ENCODE measurements around the gene SRCIN1. TPM values are rescaled to one million over a fixed set of nuclear protein-coding genes. Genes with fewer than 3 reads are reported as not detected.
"Not testable (repeated sequence)": the region's sequence is repeated elsewhere in the genome, so short reads cannot be mapped to it uniquely, and the experiment has no call there.

Gene SRCIN1, protein sequence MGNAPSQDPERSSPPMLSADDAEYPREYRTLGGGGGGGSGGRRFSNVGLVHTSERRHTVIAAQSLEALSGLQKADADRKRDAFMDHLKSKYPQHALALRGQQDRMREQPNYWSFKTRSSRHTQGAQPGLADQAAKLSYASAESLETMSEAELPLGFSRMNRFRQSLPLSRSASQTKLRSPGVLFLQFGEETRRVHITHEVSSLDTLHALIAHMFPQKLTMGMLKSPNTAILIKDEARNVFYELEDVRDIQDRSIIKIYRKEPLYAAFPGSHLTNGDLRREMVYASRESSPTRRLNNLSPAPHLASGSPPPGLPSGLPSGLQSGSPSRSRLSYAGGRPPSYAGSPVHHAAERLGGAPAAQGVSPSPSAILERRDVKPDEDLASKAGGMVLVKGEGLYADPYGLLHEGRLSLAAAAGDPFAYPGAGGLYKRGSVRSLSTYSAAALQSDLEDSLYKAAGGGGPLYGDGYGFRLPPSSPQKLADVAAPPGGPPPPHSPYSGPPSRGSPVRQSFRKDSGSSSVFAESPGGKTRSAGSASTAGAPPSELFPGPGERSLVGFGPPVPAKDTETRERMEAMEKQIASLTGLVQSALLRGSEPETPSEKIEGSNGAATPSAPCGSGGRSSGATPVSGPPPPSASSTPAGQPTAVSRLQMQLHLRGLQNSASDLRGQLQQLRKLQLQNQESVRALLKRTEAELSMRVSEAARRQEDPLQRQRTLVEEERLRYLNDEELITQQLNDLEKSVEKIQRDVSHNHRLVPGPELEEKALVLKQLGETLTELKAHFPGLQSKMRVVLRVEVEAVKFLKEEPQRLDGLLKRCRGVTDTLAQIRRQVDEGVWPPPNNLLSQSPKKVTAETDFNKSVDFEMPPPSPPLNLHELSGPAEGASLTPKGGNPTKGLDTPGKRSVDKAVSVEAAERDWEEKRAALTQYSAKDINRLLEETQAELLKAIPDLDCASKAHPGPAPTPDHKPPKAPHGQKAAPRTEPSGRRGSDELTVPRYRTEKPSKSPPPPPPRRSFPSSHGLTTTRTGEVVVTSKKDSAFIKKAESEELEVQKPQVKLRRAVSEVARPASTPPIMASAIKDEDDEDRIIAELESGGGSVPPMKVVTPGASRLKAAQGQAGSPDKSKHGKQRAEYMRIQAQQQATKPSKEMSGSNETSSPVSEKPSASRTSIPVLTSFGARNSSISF
- total RNA-seq: 0.07 and 0.20 TPM in 2 replicates

DNA sequence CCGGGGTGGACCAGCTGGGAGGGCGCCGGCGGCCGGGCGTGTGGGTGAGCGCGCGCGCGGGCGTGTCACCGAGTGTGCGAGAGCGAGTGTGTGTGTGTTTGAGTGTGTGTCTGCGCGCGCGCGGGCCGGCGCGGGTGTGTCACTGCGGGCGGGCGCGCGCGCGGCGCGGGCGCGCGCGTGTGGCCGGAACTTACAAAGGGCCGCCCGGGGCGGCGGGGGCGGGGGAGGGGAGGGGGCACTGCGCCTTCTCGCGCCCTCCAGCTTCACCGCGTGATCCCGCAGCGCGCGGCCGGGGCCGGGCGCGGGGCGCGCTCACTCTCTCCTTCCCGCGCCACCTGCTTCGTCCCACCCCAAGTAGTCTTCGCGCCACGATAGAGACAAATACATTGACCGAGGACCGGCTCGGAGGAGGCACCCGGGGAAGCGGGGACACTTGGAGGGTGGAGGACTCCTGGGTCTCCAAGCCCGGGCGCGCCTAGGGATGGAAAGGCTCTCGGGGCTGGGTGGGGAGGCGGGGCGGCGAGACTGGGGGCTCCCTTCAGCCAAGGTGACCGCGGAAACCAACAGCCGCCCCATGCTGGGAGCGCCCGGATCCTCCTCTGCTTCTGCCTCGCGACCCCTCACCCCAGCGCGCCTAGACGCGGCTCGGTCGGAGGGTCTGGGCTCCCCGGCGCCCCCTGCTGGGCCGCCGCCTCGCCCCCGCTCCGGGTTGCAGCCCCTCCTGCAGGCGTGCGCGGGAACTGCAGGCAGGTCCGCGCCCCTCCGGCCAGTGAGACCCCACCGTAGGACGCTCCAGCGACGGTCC, at the start of gene SRCIN1:
TSS of gene SRCIN1 (minus strand) at position 112 of the 805 bp plus-strand sequence. CDS start 247 bp downstream, outside the sequence.
- no peak for DNase-seq (ENCODE audit: low read depth, low spot score)

DNA sequence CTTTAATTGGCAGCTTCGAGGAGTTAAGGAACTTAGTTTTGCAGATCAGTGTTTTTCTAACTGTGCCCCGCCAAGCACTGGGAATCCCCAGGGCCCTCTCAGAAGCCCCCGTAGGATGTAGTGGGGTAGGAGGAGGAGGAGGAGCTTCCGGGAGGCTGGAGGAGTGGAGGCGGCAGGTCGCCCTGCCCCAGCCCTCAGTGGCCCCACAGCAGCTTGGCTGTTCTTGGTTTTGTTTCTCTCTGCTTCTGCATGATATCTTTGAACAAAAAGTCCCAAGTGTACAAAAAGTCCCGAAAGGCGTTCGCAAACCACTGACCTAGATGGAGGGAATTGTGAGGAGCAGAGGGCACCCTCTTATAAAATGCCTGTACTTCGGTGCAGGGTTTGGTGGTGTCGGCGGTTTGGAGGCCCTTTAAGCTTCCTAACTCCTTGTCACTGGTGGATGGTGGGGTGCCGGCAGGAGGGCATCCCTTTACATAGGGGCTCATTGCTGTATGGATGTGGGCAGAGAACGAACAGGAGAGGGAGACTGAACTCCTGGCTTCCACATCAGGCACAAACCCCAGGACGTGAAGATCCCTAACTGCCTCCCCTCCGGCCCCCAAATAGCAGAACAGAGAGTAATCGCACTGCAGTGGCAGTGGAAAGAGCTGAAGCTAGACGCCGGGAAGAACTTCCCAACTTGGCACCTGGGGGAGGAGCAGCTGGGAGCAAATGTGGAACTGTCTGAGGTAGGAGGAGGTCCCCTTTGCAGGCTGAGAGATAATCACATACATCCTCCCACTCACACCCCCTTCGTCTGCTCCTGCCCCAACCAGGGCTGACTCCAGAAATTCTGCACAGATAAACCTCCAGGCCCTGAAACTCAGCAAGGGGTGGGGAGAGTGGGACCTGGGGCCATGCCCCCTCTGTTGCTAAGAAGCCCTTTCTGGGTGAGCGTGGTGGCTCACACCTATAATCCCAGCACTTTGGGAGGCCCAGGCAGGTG, 49.0 kb upstream of the SRCIN1 start:
- no peak for DNase-seq (ENCODE audit: low read depth, low spot score)

DNA sequence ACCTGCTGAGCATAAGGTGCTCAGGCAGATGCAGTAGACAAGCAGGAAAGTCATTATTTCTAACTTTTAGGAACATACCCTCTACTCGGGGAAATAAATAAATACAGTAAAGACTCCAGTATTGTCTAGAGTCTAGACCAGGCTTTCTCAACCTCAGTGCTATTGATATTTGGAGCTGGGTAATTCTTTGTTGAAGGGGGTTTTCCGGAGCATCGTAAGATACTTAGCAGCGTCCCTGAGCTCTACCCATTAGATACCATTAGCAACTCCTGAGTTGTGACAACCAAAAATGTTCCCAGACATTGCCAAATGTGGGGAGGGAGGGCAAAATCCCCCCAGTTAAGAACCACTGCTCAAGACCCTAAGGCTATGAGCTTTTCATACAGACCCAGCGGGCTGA, 47.9 kb upstream of the SRCIN1 start:
- no peak for DNase-seq (ENCODE audit: low read depth, low spot score)

DNA sequence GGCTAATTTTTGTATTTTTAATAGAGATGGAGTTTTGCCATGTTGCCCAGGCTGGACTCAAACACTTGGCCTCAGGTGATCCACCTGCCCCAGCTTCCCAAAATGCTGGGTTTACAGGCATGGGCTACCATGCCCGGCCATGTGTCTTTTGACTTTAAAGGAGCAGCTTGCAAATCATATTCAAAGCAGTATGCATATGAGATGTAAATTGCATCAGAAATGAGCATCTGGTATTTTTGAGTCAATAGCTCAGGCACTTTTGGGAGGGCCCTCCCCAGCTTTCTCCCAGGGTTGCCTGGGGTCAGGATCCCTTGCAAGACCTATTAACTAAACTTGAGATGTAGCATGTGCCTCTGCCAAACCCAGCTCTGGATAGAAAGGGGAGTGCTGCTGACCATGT, 47.5 kb upstream of the SRCIN1 start:
- DNase-seq (ENCODE audit: low read depth, low spot score): no peak

DNA sequence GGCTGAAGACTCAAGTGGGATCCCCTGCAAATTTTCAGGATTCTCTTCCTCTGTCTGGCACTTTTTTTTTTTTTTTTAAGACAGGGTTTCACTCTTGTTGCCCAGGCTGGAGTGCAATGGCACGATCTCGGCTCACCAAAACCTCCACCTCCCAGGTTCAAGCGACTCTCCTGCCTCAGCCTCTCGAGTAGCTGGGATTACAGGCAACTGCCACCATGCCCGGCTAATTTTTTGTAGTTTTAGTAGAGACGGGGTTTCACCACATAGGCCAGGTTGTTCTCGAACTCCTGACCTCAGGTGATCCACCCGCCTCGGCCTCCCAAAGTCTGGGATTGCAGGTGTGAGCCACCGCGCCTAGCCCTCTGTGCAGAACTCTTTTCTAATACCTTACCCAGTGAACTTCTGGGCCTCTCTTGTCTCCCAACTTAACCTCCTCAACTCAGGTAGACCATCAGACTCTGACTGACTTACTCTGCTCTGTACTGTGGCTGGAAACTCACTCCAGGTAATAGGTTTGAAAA, 45.0 kb upstream of the SRCIN1 start:
- DNase-seq (ENCODE audit: low read depth, low spot score): not testable (repeated sequence)

DNA sequence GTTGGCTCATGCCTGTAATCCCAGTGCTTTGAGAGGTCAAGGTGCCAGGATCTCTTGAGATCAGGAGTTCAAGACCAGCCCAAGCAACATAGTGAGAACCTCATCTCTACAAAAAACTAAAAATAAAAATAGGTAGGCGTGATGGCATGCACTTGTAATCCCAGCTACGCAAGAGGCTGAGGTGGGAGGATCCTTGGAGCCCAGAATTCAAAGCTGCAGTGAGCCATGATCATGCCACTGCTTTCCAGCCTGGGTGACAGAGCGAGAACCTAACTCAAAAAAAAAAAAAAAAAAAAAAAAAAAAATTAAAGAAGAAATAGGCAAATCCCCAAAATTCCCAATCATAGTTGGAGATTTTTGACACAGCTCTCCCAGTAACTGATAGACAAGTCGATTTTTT, 32.2 kb upstream of the SRCIN1 start:
- DNase-seq (ENCODE audit: low read depth, low spot score): no peak

DNA sequence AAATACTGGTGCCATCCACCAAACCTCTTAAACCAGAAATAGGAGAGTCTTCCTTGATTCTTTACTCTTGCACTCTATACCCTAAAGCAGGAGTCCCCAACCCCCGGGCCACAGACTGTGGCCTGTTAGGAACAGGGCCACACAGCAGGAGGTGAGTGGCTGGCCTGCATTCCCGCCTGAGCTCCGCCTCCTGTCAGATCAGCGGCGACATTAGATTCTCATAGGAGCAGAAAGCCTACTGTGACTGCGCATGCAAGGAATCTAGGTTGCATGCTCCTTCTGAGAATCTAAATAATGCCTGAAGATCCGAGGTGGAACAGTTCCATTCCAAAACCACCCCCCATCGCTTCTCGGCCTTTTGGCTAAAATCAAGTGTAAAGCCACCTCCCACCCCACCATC, 30.3 kb upstream of the SRCIN1 start:
- no peak for DNase-seq (ENCODE audit: low read depth, low spot score)

DNA sequence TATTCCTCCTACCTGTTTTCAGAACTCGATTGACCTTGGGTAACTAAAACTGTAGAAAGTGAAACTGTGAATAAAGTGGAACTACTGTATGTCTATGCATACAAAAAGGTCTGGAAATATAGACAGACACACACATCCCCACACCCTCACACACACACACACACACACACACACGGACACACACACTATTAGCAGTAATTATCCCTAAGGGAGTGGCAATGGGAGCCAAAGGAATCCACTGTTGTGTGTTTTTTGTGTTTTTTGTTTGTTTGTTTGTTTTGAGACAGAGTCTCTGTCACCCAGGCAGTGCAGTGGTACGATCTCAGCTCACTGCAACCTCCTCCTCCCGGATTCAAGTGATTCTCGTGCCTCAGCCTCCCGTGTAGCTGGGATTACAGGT, 26.6 kb upstream of the SRCIN1 start:
- DNase-seq (ENCODE audit: low read depth, low spot score): no peak

DNA sequence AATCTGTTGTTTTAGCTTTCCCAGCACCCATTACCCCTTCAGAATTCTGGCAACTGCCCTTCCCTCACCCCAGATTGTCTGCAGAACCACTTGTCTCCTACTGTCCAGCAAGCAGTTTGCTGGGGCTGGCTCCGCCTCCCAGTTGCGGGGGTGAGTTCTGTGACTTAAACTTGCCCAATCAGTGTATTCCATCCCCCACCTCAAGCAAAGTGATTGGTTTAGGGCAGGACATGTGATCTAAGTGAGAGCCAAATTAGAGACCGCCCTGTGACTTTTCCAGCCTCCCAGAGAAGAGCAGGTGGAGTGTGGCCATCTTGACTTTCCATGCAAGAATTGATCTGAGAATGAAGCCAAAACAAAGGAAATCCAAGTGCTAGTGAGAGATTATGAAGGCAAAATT, 22.7 kb upstream of the SRCIN1 start:
- DNase-seq (ENCODE audit: low read depth, low spot score): no peak

DNA sequence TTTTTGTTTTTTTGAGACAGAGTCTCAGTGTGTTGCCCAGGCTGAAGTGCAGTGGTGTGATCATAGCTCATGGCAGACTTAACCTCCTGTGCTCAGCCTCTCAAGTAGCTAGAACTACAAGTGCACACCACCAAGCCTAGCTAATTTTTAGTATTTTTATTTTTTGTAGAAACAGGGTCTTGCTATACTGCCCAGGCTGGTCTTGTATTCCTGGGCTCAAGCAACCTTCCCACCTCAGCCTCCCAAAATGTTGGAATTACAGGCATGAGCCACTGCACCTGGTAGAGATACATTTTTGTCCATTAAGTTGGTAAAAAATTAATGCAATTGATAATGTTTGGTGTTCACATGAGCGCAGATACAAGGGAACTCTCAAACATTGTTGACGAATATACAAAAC, 22.2 kb upstream of the SRCIN1 start:
- no peak for DNase-seq (ENCODE audit: low read depth, low spot score)

DNA sequence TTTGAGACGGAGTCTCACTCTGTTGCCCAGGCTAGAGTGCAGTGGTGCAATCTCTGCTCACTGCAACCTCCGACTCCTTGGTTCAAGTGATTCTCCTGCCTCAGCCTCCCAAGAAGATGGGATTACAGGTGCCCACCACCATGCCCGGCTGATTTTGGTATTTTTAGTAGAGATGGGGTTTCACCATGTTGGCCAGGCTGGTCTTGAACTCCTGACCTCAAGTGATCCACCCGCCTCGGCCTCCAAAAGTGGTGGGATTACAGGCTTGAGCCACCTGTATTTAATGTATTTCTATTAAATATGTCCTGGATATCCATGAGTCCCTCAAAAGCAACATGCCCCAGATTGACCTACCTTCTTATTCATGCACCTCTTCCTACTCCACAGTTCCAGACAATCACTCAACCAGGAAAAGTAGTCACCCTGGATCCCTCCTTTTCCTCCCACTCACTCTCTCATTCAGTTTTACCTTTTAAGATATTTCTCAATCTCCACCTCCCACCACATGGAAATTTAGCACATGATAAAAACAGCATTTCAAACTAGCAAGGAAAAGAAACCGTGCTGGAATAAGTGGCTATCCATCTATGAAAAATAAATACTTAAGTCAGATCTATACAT, 21.0 kb upstream of the SRCIN1 start:
- not testable (repeated sequence) for DNase-seq (ENCODE audit: low read depth, low spot score)

DNA sequence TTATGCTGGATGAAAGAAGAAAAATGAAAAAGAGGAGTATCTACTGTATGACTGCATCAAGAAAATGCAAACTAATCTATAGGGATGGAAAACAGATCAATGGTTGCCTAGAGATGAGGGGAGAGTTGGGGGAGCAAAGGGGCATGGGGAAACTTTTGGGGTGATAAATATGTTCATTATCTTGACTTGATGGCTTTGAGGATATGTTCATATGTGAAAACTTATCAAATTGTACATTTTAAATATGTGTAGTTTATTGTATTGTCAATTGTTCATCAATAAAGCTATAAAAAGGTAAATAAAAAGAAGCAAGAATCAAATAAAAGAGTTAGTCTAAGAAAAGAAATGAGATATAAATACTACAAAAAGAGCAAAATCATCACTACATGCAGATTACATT, 19.7 kb upstream of the SRCIN1 start:
- DNase-seq (ENCODE audit: low read depth, low spot score): no peak

DNA sequence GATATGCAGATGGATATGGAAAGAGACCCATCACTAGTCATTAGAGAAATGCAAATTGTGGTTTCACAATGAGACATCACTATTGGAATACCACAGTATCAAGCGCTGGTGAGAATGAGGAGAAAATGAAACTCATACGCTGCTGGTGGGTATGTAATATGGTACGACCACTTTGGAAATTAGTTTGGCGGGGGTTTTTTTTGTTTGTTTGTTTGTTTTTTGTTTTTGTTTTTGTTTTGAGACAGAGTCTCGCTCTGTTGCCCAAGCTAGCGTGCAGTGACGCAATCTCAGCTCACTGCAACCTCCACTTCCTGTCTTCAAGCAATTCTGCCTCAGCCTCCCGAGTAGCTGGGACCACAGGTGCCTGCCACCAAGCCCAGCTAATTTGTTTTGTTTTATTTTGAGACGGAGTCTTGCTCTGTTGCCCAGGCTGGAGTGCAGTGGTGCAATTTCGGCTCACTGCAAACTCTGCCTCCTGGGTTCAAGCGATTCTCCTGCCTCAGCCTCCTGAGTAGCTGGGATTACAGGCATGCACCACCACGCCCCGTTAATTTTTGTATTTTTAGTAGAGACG, 19.1 kb upstream of the SRCIN1 start:
- not testable (repeated sequence) for DNase-seq (ENCODE audit: low read depth, low spot score)

DNA sequence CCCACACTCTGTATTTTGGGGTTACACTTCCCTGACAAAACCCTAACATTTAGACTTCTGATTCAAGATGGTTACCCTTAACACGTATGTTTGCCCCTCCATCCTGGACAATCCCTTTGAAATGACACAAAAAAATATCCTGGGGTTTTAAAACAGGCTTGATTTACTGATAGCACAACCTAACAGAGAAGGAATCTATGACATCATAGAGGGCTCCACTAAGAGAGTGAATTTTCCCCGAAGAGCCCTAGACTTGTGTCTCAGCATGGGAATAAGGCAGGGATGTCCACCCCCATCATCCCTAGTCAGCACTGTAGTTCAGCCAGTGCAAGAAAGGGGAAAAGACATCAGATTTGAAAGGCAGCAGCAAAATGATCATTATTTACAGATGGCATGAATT, 15.8 kb upstream of the SRCIN1 start:
- no peak for DNase-seq (ENCODE audit: low read depth, low spot score)

DNA sequence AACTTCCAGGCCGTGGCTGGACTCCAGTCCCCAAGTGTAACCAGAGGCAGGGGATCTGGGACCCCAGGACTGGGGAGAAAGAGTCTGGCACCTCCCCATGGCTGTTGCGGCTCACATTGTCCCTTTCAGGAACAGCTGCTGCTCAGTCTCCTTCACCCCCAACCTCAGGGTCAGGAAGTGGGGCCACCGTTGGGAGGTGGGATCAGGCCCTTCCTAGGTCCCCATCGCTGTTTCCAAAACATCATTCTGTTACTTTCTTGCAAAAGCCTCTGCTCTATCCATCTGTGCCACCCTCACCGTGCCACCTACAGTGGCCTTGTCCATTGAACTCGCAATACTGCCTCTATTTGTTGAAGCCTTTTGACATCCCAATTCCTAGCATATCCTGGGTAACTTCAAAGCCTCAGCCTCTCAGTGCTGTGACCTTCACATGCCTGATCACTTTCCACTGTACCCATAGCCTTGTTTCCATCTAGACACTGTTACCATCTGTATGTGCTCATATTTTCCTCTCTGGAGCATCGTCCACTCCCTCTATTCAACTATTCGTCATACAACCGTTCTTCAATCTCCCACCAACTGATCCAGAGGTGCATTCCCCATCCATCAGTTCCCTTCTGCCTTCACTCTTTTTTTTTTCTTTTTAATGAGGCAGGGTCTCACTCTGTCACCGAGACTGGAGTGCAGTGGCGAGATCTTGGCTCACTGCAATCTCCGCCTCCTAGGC, 15.0 kb upstream of the SRCIN1 start:
- DNase-seq (ENCODE audit: low read depth, low spot score): no peak

DNA sequence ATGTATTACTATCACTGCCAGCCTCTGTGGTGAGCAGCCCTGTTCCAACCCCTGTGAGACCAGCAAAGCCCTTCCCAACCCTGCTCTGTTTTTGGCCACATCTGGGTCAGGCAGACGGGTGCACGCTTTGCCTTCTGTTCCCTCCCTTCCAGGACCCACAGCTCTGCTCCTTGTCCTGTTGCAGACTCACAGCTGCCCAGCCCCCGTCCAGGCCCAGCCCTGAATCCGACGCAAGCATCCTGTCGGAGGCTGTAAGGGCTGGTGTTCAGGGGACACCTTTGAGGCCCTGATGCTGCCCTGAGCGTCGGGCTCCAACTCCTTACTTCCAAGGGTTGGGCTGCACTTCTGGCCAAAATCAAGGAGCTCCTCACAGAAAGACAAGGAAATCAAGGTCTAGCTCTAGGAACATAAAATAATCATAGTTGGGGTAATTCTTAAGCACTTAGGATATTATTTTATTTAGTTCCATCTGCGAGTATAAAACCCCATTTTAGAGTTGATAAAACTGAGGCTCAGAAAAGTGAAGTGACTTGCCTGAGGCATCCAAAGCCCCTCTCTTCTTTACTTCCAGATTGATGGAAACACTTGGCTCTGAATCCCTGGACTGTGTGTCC, 14.3 kb upstream of the SRCIN1 start:
- no peak for DNase-seq (ENCODE audit: low read depth, low spot score)

DNA sequence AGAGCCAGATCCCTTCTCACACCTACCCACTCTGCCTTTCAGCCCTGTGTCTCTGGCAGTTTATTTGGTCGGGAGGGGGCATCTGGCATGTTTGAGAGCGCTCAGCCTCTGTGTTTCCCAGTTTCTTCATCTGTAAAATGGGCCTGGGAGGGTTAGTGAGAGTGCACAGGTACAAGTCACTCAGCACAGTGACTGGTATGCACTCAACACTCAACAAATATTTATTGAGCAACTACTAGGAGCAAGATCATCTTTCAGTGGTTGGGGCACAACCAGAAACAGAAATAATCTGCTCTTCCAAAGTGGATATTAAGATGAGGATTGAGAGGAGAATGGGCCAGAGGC, 13.7 kb upstream of the SRCIN1 start:
- no peak for DNase-seq (ENCODE audit: low read depth, low spot score)
